H1 (cell line): Measurements from ENCODE around the gene E2F8. TPM values are rescaled to one million over a fixed set of nuclear protein-coding genes. Genes with fewer than 3 reads are reported as not detected.

Source experiments
- TEAD4 ChIP-seq: IDR thresholded peaks from 2 replicates; pipeline ENCODE4 v1.6.1; 2012; ENCODE audit warnings: low read depth, low read length, inconsistent platforms, mixed read lengths
- polyA plus RNA-seq, 7 experiments: library from polyadenylated mRNA; depleted of rRNA in 3 of 7; stranded (reverse) in 5 of 7; unstranded in 2 of 7; fragments of >200 nt in 5 of 7; fragments of 200-250 nt in 2 of 7; gene quantifications; 1 replicate in 5 of 7; 2 replicates in 1 of 7; 4 replicates in 1 of 7; pipeline versions ENCODE4 v1.2.1 to v1.2.3, GENCODE V29; 2011 to 2013; ENCODE audit warnings: missing spikeins in 2 of 7, mixed read lengths in 2 of 7
- total RNA-seq: library from RNA; stranded (reverse); fragmentation: NEBNext Ultra II Directional; extraction: Animal tissue kit (Norgen Biotek cat#: 25700); gene quantifications from 2 replicates; pipeline ENCODE4 v1.2.1, GENCODE V29; 2021

E2F8 gene
- total and polyA plus RNA-seq, 2 of the 8 experiments (the other 6 are each of a cell fraction or from before 2014, with no cell fraction given): 5.4 to 11.4 TPM

DNA sequence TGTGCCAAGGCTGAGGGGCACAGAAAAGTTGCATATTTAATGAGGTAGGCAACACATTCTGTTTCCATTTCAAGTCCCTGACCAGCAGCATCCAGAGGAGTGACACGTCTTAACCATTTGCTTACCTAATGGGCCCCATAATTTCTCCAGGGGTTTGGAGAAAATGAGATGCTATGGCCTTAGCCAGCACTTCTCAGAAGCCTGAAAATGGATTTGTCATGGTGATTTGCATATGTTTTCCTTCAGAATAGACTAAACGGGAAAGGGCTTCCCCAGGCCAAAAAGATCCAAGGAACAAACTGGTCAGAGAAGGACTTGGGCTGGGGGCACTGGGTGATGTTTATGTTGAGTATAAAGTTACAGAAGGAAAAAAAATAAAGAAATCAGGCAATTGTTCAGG is 55.7 kb downstream of the E2F8 start (continued):
- TF ChIP-seq TEAD4: no peak
